Vagina (tissue), 2 donors: ENCODE measurements around the gene P3H2. TPM values are rescaled to one million over a fixed set of nuclear protein-coding genes. Genes with fewer than 3 reads are reported as not detected.

ENCODE experiments used
- DNase-seq, 2 donors: peaks; one replicate each; pipeline ENCODE4 v3.0.0-alpha.2; 2017; ENCODE audit errors: extremely low spot score in 2 of 2
- H3K27ac ChIP-seq: fragments of 200-600 bp; sonication (generic); one replicate; pipeline ENCODE4 v1.5.1; 2019
- H3K27me3 ChIP-seq: fragments of 200-600 bp; sonication (generic); one replicate; pipeline ENCODE4 v1.5.1; 2019
- H3K36me3 ChIP-seq, 2 donors: fragments of 200-600 bp; sonication (generic); one replicate each; pipeline ENCODE4 v1.5.1; 2017 to 2019
- H3K4me1 ChIP-seq: fragments of 200-600 bp; sonication (generic); one replicate; pipeline ENCODE4 v1.5.1; 2019
- H3K4me3 ChIP-seq, 2 donors: fragments of 200-600 bp; sonication (generic); 1 replicate in 1 of 2; 2 replicates in 1 of 2; pipeline ENCODE4 v1.5.1; 2016 to 2019
- H3K9me3 ChIP-seq: fragments of 200-600 bp; sonication (generic); one replicate; pipeline ENCODE4 v1.5.1; 2019
- POLR2A ChIP-seq, 2 donors: fragments of 450-650 bp; IDR thresholded peaks; one replicate each; pipeline ENCODE4 v1.6.1; 2017; ENCODE audit warnings: antibody characterized with exemption in 2 of 2, mild to moderate bottlenecking in 2 of 2, moderate library complexity in 2 of 2
- POLR2AphosphoS5 ChIP-seq, 2 donors: sonication (generic); formaldehyde crosslinking; IDR thresholded peaks; one replicate each; pipeline ENCODE4 v1.9.0; 2017; ENCODE audit warnings: antibody characterized with exemption in 2 of 2, mild to moderate bottlenecking in 2 of 2, low read depth in 1 of 2; ENCODE audit not compliant: insufficient read depth in 1 of 2
- intact Hi-C: fragments of 100-400 bp; cut with DNase I; formaldehyde crosslinking; loops from one replicate; pipeline ENCODE4 v1.15.1; 2023
- total RNA-seq: library from RNA; depleted of rRNA; stranded (reverse); fragments of >200 nt; gene quantifications from one replicate; pipeline ENCODE4 v1.2.3, GENCODE V29; 2016
- TF ChIP-seq, protein P1 (sequence below), 3 experiments: fragments of 450-650 bp in 2 of 3; fragments of 200-600 bp in 1 of 3; sonication (generic) in 1 of 3; IDR thresholded peaks; one replicate each; pipeline ENCODE4 v1.5.1; 2017 to 2019; ENCODE audit warnings: antibody characterized with exemption in 3 of 3, mild to moderate bottlenecking in 2 of 3, moderate library complexity in 2 of 3

P3H2 gene
- total RNA-seq, 1 donor from 2014 or later = 41.7 TPM

DNA sequence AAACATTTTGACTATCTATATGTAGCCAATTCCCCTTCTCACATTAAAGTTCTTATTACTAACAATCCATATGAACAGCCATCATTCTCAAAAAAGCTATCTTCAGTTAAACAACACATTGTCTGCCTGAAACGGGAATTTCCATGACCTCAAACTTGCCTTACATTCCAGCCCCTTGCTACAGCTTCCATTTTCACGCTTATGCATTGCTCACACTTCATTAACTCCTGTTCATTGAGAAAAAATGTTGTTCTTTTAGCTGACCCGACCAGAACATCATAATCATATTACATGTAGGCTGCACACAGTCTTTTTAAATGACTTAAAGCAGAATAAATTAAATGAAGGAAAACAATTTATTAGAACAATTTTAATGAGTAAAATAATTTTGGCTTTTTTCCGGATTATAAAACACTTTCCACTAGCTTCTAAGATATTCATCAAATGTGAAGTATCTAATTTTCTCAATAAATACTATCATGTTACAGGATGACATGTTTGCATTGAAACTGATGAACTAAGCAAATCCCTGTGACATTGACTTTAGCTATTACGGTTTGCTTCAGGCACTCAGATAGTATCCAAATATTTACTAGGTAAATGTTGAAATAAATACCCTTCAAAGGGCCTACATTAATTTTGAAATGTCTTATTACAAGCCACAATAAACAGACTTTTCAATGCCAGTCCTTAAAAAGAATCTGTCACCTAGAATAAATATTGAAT is 49.9 kb downstream of the P3H2 start:
- H3K36me3 ChIP-seq = no peaks in the 10 kb centered on the region
- intact Hi-C loops = no loop called here
- TF ChIP-seq POLR2AphosphoS5 (IDR thresholded peaks at IDR 0.05; ENCODE audit: insufficient read depth in 1 of 2, low read depth in 1 of 2) = no peak
- TF ChIP-seq POLR2A (IDR thresholded peaks at IDR 0.05) = no peak
- TF ChIP-seq, protein P1, sequence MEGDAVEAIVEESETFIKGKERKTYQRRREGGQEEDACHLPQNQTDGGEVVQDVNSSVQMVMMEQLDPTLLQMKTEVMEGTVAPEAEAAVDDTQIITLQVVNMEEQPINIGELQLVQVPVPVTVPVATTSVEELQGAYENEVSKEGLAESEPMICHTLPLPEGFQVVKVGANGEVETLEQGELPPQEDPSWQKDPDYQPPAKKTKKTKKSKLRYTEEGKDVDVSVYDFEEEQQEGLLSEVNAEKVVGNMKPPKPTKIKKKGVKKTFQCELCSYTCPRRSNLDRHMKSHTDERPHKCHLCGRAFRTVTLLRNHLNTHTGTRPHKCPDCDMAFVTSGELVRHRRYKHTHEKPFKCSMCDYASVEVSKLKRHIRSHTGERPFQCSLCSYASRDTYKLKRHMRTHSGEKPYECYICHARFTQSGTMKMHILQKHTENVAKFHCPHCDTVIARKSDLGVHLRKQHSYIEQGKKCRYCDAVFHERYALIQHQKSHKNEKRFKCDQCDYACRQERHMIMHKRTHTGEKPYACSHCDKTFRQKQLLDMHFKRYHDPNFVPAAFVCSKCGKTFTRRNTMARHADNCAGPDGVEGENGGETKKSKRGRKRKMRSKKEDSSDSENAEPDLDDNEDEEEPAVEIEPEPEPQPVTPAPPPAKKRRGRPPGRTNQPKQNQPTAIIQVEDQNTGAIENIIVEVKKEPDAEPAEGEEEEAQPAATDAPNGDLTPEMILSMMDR (IDR thresholded peaks at IDR 0.05) = no peak
- H3K4me3 ChIP-seq = no peak overlapping the region
- DNase-seq = no peak
- H3K4me1 ChIP-seq = no peaks in the 10 kb centered on the region
- no peaks in the 10 kb centered on the region for H3K27me3 ChIP-seq
- H3K9me3 ChIP-seq = no peaks in the 10 kb centered on the region
- H3K27ac ChIP-seq = no peak overlapping the region

DNA sequence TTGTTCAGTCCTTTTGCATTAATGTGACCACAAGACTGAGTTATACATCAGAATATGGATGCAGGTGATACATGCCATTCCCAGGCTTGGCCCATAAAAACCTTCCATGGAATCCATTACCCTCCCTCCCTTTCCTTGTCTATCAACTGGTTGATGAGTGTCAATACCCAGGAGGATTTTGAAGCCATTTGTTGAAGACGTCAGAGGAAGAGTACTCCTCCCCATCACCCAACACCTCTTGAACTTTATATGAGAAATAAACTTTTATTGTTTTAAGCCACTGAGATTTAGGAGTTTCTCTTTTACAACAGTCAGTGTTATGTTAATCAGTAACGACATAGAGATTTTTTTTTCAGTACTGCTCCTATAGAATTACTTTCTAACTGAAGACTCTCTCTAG is 55.5 kb downstream of the P3H2 start:
- H3K36me3 ChIP-seq = no peaks in the 10 kb centered on the region
- no peaks in the 10 kb centered on the region for H3K4me1 ChIP-seq
- no peak overlapping the region for H3K4me3 ChIP-seq
- no peaks in the 10 kb centered on the region for H3K27me3 ChIP-seq
- no peaks in the 10 kb centered on the region for H3K9me3 ChIP-seq
- intact Hi-C loops = no loop called here
- H3K27ac ChIP-seq = no peak overlapping the region
- TF ChIP-seq POLR2A (IDR thresholded peaks at IDR 0.05) (no peak), POLR2AphosphoS5 (IDR thresholded peaks at IDR 0.05; ENCODE audit: insufficient read depth in 1 of 2, low read depth in 1 of 2) (no peak)
- TF ChIP-seq, protein P1 (IDR thresholded peaks at IDR 0.05) = no peak
- no peak for DNase-seq

DNA sequence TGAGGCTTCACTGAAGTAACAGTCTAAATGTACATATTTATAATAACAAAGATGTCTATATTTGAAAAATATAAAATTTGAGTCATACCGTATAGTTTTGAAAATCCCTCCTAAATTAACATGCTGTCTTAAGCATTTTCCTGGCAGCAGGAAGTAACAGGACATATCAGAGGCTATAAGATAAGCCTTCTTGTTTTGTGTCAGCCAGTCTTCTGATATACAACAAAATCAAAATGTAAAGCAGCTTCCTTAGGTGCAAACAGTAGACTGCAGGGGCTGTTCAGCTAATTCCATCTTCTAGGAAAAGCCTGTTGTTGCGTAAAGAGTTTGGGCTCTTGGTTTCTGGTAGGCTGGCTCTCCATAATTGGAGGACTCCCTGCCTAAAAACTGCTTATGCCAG is 56.0 kb downstream of the P3H2 start:
- DNase-seq = no peak
- TF ChIP-seq POLR2AphosphoS5 (IDR thresholded peaks at IDR 0.05; ENCODE audit: insufficient read depth in 1 of 2, low read depth in 1 of 2) (no peak), POLR2A (IDR thresholded peaks at IDR 0.05) (no peak)
- TF ChIP-seq, protein P1 (IDR thresholded peaks at IDR 0.05) = no peak
- Histone ChIP-seq H3K27me3 (no peaks in the 10 kb centered on the region), H3K36me3 (no peaks in the 10 kb centered on the region), H3K9me3 (no peaks in the 10 kb centered on the region), H3K4me1 (no peaks in the 10 kb centered on the region), H3K27ac (no peak overlapping the region), H3K4me3 (no peak overlapping the region)
- intact Hi-C loops = no loop called here

DNA sequence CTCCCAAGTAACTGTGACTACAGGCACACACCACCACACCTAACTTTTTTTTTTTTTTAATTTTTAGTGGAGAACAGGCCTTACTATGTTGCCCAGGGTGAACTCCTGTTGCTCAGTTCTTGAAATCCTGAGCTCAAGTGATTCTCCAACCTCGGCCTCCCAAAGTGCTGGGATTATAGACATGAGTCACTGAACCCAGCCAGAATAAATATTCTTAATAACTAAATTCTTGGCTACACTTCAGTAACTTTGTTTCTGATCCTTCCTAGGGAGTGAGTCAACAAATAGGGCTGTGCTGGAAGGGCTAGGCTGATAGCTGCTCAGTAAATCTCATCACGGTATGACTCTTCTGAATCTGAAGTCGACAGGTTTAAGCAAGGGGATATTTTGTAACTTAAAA is 56.6 kb downstream of the P3H2 start:
- Histone ChIP-seq H3K36me3 (no peaks in the 10 kb centered on the region), H3K27me3 (no peaks in the 10 kb centered on the region), H3K4me3 (no peak overlapping the region), H3K27ac (no peak overlapping the region), H3K4me1 (peaks cover 3% of the 10 kb centered on the region), H3K9me3 (no peaks in the 10 kb centered on the region)
- intact Hi-C loops = no loop called here
- DNase-seq = no peak
- no peak for TF ChIP-seq POLR2A (IDR thresholded peaks at IDR 0.05)
- TF ChIP-seq POLR2AphosphoS5 (IDR thresholded peaks at IDR 0.05; ENCODE audit: insufficient read depth in 1 of 2, low read depth in 1 of 2) = peak in 1 of 2 donors; percentile 86
- TF ChIP-seq, protein P1 (IDR thresholded peaks at IDR 0.05) = no peak

DNA sequence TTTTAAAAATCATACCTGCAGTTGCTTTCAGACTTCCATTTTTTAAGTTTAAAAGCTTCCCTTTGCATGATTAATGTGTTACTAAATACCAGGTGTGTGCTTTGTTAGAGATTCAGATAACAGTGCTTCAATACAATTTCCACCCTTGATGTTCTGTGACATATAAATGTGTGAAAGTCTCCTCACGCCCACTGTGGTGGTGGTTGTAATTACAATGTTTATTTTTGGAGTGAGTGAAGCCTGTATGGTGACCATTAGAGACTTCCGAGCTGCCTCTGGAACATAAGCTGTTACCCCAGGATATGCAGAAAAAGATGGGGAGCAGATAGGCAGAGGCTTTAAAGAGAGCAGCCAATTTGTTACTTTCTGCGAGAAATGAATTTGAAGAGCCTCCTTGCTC is 57.2 kb downstream of the P3H2 start:
- intact Hi-C loops = no loop called here
- H3K9me3 ChIP-seq = no peaks in the 10 kb centered on the region
- TF ChIP-seq POLR2AphosphoS5 (IDR thresholded peaks at IDR 0.05; ENCODE audit: insufficient read depth in 1 of 2, low read depth in 1 of 2) (no peak), POLR2A (IDR thresholded peaks at IDR 0.05) (no peak)
- TF ChIP-seq, protein P1 (IDR thresholded peaks at IDR 0.05) = no peak

More for the DNA sequence above, 57.2 kb downstream of the P3H2 start:
- no peak for DNase-seq
- H3K27ac ChIP-seq = no peak overlapping the region
- no peaks in the 10 kb centered on the region for H3K36me3 ChIP-seq
- no peaks in the 10 kb centered on the region for H3K27me3 ChIP-seq
- peaks cover 8% of the 10 kb centered on the region for H3K4me1 ChIP-seq
- H3K4me3 ChIP-seq = no peak overlapping the region
